ENCODE results near the gene MAPK12.

MAPK12 gene

GRCh38 chr22:50286701-50287318 lies 25.3 kb upstream of the MAPK12 start:
- DNase-seq (ENCODE audit: low read depth, low spot score), result no peak
- TF ChIP-seq, protein P1, sequence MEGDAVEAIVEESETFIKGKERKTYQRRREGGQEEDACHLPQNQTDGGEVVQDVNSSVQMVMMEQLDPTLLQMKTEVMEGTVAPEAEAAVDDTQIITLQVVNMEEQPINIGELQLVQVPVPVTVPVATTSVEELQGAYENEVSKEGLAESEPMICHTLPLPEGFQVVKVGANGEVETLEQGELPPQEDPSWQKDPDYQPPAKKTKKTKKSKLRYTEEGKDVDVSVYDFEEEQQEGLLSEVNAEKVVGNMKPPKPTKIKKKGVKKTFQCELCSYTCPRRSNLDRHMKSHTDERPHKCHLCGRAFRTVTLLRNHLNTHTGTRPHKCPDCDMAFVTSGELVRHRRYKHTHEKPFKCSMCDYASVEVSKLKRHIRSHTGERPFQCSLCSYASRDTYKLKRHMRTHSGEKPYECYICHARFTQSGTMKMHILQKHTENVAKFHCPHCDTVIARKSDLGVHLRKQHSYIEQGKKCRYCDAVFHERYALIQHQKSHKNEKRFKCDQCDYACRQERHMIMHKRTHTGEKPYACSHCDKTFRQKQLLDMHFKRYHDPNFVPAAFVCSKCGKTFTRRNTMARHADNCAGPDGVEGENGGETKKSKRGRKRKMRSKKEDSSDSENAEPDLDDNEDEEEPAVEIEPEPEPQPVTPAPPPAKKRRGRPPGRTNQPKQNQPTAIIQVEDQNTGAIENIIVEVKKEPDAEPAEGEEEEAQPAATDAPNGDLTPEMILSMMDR (IDR thresholded peaks at IDR 0.05; ENCODE audit: low read depth, low read length), result no peak
- no peak overlapping the region for H3K4me3 ChIP-seq (ENCODE audit: low read depth, low read length)
- in situ Hi-C loops (cut with HindIII; ENCODE audit: low sequenced_read_pairs), result no loop called here

- TF ChIP-seq, protein P1 (IDR thresholded peaks at IDR 0.05; ENCODE audit: low read depth, low read length), result no peak
- in situ Hi-C loops (cut with HindIII; ENCODE audit: low sequenced_read_pairs), result no loop called here
- DNase-seq (ENCODE audit: low read depth, low spot score), result no peak
- no peak overlapping the region for H3K4me3 ChIP-seq (ENCODE audit: low read depth, low read length)
These were observed 24.8 kb upstream of the MAPK12 start for GRCh38 chr22:50286275-50286674.

DNA sequence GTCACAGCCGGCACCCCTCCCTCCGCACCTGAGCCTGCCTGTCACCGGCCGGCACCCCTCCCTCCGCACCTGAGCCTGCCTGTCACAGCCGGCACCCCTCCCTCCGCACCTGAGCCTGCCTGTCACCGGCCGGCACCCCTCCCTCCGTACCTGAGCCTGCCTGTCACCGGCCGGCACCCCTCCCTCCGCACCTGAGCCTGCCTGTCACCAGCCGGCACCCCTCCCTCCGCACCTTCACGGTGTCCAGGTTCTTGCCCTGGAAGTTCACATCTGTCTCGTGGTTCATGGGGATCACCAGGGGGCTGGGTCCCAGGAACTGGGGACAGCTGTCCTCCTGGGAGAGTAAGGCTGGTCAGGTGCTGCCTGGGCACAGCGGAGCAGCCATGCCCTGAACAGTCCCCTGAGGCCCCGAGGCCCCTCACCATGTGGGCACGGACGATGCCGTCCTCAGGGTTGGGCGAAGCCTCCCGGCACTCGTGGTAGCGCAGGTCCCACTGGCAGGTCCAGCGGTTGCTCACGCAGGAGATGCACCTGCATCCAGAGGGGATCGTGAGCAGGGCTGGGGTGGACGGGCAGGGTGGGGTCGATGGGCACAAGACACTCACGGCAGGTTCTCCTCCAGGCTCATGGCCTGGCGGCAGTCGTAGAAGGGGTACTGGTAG lies 24.2 kb upstream of the MAPK12 start:
- in situ Hi-C loops (cut with HindIII; ENCODE audit: low sequenced_read_pairs), result no loop called here
- H3K4me3 ChIP-seq (ENCODE audit: low read depth, low read length), result no peak overlapping the region
- TF ChIP-seq, protein P1 (IDR thresholded peaks at IDR 0.05; ENCODE audit: low read depth, low read length), result no peak
- no peak for DNase-seq (ENCODE audit: low read depth, low spot score)

- in situ Hi-C loops (cut with HindIII; ENCODE audit: low sequenced_read_pairs), result no loop called here
These were observed 23.0 kb upstream of the MAPK12 start for GRCh38 chr22:50284479-50284878.

DNA sequence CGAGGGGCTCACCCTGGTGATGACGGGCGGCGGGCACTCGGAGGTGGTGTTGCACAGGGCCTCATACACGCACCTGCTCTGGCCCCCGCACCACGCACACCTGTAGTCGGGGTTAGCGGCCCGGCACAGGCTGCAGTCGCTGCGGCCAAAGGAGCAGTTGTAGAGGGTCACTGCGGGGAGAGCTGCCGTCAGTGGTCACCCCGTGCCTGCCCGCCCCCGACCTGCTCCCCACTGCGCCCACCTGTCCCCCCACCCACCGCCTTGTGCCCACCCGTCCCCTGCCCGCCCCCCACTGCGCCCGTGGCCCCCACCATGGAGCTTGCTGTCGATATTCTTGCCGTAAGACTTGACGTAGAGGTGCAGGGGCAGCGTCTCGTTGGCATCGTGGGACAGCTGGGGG lies 22.3 kb upstream of the MAPK12 start:
- in situ Hi-C loops (cut with HindIII; ENCODE audit: low sequenced_read_pairs), result no loop called here
- no peak for DNase-seq (ENCODE audit: low read depth, low spot score)
- TF ChIP-seq, protein P1 (IDR thresholded peaks at IDR 0.05; ENCODE audit: low read depth, low read length), result no peak
- H3K4me3 ChIP-seq (ENCODE audit: low read depth, low read length), result no peak overlapping the region

More at GRCh38 chr22:50284479-50284878, 23.0 kb upstream of the MAPK12 start:
- DNase-seq (ENCODE audit: low read depth, low spot score), result no peak
- TF ChIP-seq, protein P1 (IDR thresholded peaks at IDR 0.05; ENCODE audit: low read depth, low read length), result no peak
- no peak overlapping the region for H3K4me3 ChIP-seq (ENCODE audit: low read depth, low read length)

DNA sequence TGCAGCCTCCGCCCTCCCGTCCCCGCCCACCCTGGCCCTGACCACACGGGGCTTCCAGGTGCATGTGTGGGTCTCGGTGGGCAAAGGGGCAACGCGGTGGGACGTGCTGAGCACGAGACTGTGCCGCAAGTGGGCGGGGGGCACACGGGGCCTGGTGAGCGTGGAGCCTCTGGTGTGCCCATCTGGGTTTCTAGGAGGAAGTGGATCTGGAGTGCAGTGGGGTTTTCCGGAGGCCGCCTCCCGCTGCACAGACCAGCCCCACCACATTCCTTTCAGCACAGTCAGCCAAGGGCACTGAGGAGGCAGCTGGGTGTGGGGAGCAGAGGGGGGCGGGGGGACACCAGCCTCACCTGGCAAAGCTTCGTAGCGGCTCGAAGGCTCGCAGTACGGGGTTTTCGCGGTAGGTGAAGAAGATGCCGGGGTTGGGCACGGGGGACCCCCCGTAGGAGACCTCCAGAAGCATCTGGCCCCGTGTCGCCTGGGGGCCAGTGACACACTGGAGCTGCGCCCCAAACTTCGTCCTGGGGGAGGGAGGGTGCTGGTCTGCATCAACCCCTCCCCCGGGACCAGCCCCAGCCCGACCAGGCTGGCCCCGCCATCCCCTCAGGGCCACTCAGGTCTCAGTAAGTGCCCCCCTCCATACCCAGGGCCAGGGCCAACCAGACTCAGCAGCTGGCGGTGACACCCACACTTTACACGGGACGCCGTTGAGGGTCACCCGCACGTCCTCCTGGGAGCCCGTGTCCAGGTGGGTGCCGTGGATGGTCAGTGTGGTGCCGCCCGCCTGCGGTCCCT lies 21.1 kb upstream of the MAPK12 start:
- no peak overlapping the region for H3K4me3 ChIP-seq (ENCODE audit: low read depth, low read length)
- in situ Hi-C loops (cut with HindIII; ENCODE audit: low sequenced_read_pairs), result no loop called here
- DNase-seq (ENCODE audit: low read depth, low spot score), result peak; percentile 68
- TF ChIP-seq, protein P1 (IDR thresholded peaks at IDR 0.05; ENCODE audit: low read depth, low read length), result no peak

Measured in astrocyte of the spinal cord (primary cell).